OCI-LY7 (cell line): ENCODE data around the gene KIF19. TPM values are rescaled to one million over a fixed set of nuclear protein-coding genes. Genes with fewer than 3 reads are reported as not detected.

Experiments used
- BruUV-seq: library from RNA; stranded (reverse); fragments of 400-500 nt; replicated peaks from 2 replicates; lab custom pipeline; 2021; lab: Mats Ljungman, UMichigan
- CTCF ChIA-PET: fragments of 300-600 bp; sonication (Branson Sonifier 250); formaldehyde crosslinking; loops from one replicate; lab custom pipeline; 2022; ENCODE audit warnings: antibody characterized with exemption; ENCODE audit not compliant: unreplicated experiment; lab: Charles Lee
- POLR2A ChIA-PET: fragments of 300-600 bp; sonication (Branson Sonifier 250); formaldehyde crosslinking; loops from one replicate; lab custom pipeline; 2022; ENCODE audit warnings: antibody characterized with exemption; lab: Charles Lee
- DNase-seq: peaks from one replicate; pipeline ENCODE4 v3.0.0-alpha.2; 2015; ENCODE audit warnings: low spot score
- H2AFZ ChIP-seq: fragments of 200-600 bp; sonication (generic), shearing (Covaris generic); 2 replicates; pipeline ENCODE4 v1.6.1; 2014; ENCODE audit warnings: mild to moderate bottlenecking, antibody characterized with exemption, low read length, moderate library complexity
- H3K27ac ChIP-seq: fragments of 200-600 bp; sonication (generic); 2 replicates; pipeline ENCODE4 v1.5.1; 2014; ENCODE audit warnings: mixed run types, low read depth, mild to moderate bottlenecking, moderate library complexity, low read length, inconsistent platforms; ENCODE audit not compliant: poor library complexity, severe bottlenecking
- H3K36me3 ChIP-seq: fragments of 200-600 bp; sonication (generic); 2 replicates; pipeline ENCODE4 v1.6.1; 2014; ENCODE audit warnings: mild to moderate bottlenecking, antibody characterized with exemption, low read length, moderate library complexity, mixed read lengths; ENCODE audit not compliant: insufficient read depth
- H3K4me1 ChIP-seq: fragments of 200-600 bp; sonication (generic); 2 replicates; pipeline ENCODE4 v1.5.1; 2014; ENCODE audit warnings: mild to moderate bottlenecking, low read length; ENCODE audit not compliant: insufficient read depth, poor library complexity, severe bottlenecking
- H3K4me2 ChIP-seq: fragments of 200-600 bp; sonication (generic); 2 replicates; pipeline ENCODE4 v1.6.1; 2014; ENCODE audit warnings: mild to moderate bottlenecking, low read length
- H3K4me3 ChIP-seq: fragments of 200-600 bp; sonication (generic); 2 replicates; pipeline ENCODE4 v1.5.1; 2014; ENCODE audit warnings: mild to moderate bottlenecking, low read depth, low read length; ENCODE audit not compliant: poor library complexity, severe bottlenecking
- H3K79me2 ChIP-seq: fragments of 200-600 bp; sonication (generic); 2 replicates; pipeline ENCODE4 v1.6.1; 2016; ENCODE audit warnings: low read depth, mild to moderate bottlenecking, low read length, moderate library complexity, mixed read lengths; ENCODE audit not compliant: insufficient read depth
- H3K9me2 ChIP-seq: fragments of 200-600 bp; sonication (generic); 2 replicates; pipeline ENCODE4 v1.6.1; 2016; ENCODE audit warnings: mild to moderate bottlenecking, low read length, mixed read lengths; ENCODE audit not compliant: insufficient read depth
- H3K9me3 ChIP-seq: fragments of 200-600 bp; sonication (generic); 2 replicates; pipeline ENCODE4 v1.6.1; 2014; ENCODE audit warnings: mild to moderate bottlenecking, mixed run types, low read length, mixed read lengths
- H4K20me1 ChIP-seq: fragments of 200-600 bp; sonication (generic); 2 replicates; pipeline ENCODE4 v1.6.1; 2014; ENCODE audit warnings: mild to moderate bottlenecking, antibody characterized with exemption, low read length, moderate library complexity, mixed read lengths; ENCODE audit not compliant: insufficient read depth
- CTCF ChIP-seq: fragments of 200-600 bp; sonication (generic); conservative IDR thresholded peaks from 2 replicates; pipeline ENCODE4 v1.5.1; 2014; ENCODE audit warnings: mild to moderate bottlenecking, antibody characterized with exemption, low read length, moderate library complexity, mixed read lengths
- EZH2phosphoT487 ChIP-seq: fragments of 200-600 bp; sonication (generic); IDR thresholded peaks from 2 replicates; pipeline ENCODE4 v1.6.1; 2018; ENCODE audit warnings: low read depth, borderline replicate concordance, mild to moderate bottlenecking, mixed run types, antibody characterized with exemption, low read length, moderate library complexity, mixed read lengths
- intact Hi-C: fragments of 100-400 bp; cut with micrococcal nuclease; formaldehyde crosslinking; loops from one replicate; pipeline ENCODE4 v1.10.0; 2022; ENCODE audit not compliant: unreplicated experiment
- total RNA-seq, 2 experiments: library from RNA; depleted of rRNA in 1 of 2; stranded (reverse); fragments of >200 nt in 1 of 2; shearing (Covaris generic) in 1 of 2; gene quantifications; 2 replicates each; pipeline ENCODE4 v1.2.3, GENCODE V29; 2014 to 2022

Gene KIF19
- total RNA-seq, 2 experiments from 2014 or later = not detected

DNA sequence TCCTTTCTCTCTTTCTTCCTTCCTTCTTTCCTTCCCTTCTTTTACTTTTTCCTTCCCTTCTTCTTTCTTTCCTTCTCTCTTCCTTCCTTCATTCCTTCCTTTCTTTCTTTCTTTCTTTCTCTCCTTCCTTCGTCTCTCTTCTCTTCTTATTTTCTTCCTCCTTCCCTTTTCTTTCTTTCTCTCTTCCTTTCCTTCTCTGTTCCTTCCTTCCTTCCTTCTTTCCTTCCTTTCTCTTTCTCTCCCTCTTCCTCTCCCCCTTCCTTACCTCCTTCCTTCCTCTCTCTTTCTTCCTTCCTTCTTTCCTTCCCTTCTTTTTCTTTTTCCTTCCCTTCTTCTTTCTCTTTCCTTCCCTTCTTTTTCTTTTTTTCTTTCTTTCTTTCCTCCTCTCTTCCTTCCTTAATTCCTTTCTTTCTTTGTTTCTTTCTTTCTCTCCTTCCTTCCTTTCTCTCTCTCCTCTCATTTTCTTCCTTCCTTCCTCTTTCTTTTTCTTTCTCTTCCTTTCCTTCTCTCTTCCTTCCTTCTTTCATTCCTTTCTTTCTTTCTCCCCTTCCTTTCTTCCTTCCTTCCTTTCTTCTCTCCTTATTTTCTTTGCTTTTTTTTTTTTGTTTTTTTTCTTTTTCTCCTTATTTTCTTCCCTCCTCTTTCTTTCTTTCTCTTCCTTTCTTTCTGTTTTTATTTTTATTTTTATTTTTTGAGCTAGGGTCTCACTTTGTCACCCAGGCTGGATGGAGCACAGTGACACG, 64.1 kb downstream of the KIF19 start:
- no peak overlapping the region for H3K27ac ChIP-seq
- H3K9me2 ChIP-seq = no peaks in the 10 kb centered on the region
- no peak overlapping the region for H3K4me2 ChIP-seq
- H3K36me3 ChIP-seq = no peaks in the 10 kb centered on the region
- no TSS peak for BruUV-seq
- no peaks in the 10 kb centered on the region for H3K4me1 ChIP-seq
- H3K4me3 ChIP-seq = no peak overlapping the region
- H4K20me1 ChIP-seq = no peaks in the 10 kb centered on the region
- no peaks in the 10 kb centered on the region for H3K79me2 ChIP-seq
- ChIA-PET POLR2A (interaction anchor here (1.0 kb wide), 1 partner anchor 20 kb away, joined by 3 read pairs; no protein-coding TSS in a partner anchor), CTCF (interaction anchor here (0.6 kb wide), 1 partner anchor 54 kb away, joined by 3 read pairs; no protein-coding TSS in a partner anchor)
- no peak for DNase-seq
- TF ChIP-seq CTCF (no peak), EZH2phosphoT487 (no peak)
- H3K9me3 ChIP-seq = no peaks in the 10 kb centered on the region
- no peak overlapping the region for H2AFZ ChIP-seq
- intact Hi-C loops = no loop called here

- Histone ChIP-seq H3K9me2 (no peaks in the 10 kb centered on the region), H3K79me2 (no peaks in the 10 kb centered on the region), H3K4me3 (no peak overlapping the region), H2AFZ (no peak overlapping the region), H3K27ac (no peak overlapping the region), H3K4me1 (no peaks in the 10 kb centered on the region), H3K4me2 (no peak overlapping the region), H3K9me3 (no peaks in the 10 kb centered on the region), H3K36me3 (no peaks in the 10 kb centered on the region), H4K20me1 (no peaks in the 10 kb centered on the region)
- CTCF ChIA-PET = interaction anchor here (0.5 to 0.6 kb wide), 2 partner anchors 22 to 53 kb away, joined by 3 read pairs; no protein-coding TSS in a partner anchor
- no peak for TF ChIP-seq CTCF
- no peak for TF ChIP-seq EZH2phosphoT487
- DNase-seq = no peak
- no TSS peak for BruUV-seq
- POLR2A ChIA-PET = interaction anchor here (1.0 to 2.1 kb wide), 2 partner anchors 17 to 19 kb away, joined by 3 to 7 read pairs; no protein-coding TSS in a partner anchor
- intact Hi-C loops = no loop called here
Measured at GRCh38 chr17:74390680-74391653, 64.9 kb downstream of the KIF19 start.
